H1 (cell line): ENCODE measurements around the gene BDKRB1. TPM values are rescaled to one million over a fixed set of nuclear protein-coding genes. Genes with fewer than 3 reads are reported as not detected.

Experiments used
- CTCF ChIA-PET: fragments of 300-600 bp; sonication (Branson Sonifier 250); formaldehyde crosslinking; loops from one replicate; lab custom pipeline; 2021; ENCODE audit not compliant: partially characterized antibody; lab: Charles Lee
- POLR2A ChIA-PET: fragments of 300-600 bp; sonication (Branson Sonifier 250); formaldehyde crosslinking; loops from one replicate; lab custom pipeline; 2021; ENCODE audit warnings: inconsistent platforms; ENCODE audit not compliant: partially characterized antibody; lab: Charles Lee
- DNase-seq, 2 experiments: peaks; one replicate each; pipeline versions ENCODE4 v3.0.0 to v3.0.0-alpha.2; 2010 to 2022; ENCODE audit warnings: low spot score in 2 of 2, low read depth in 1 of 2, mixed read lengths in 1 of 2
- FAIRE-seq: peaks from 2 replicates; lab custom pipeline; 2011; peaks lifted over from hg19 to GRCh38; lab: Jason Lieb, UNC
- H2AFZ ChIP-seq: 2 replicates; pipeline ENCODE4 v1.8.1; 2012; ENCODE audit warnings: low read length, inconsistent platforms
- H2AK5ac ChIP-seq: 2 replicates; pipeline ENCODE4 v1.6.1; 2013; ENCODE audit warnings: low read depth, low read length
- H2BK120ac ChIP-seq: replicated peaks from 2 replicates; pipeline ENCODE3; 2013; ENCODE audit warnings: low read depth, low read length, inconsistent platforms
- H2BK12ac ChIP-seq: 2 replicates; pipeline ENCODE4 v1.6.1; 2013; ENCODE audit warnings: low read depth, low read length
- H2BK15ac ChIP-seq: 2 replicates; pipeline ENCODE4 v1.6.1; 2013; ENCODE audit warnings: low read length
- H2BK20ac ChIP-seq: 2 replicates; pipeline ENCODE4 v1.6.1; 2013; ENCODE audit warnings: low read length
- H2BK5ac ChIP-seq: 2 replicates; pipeline ENCODE4 v1.6.1; 2013; ENCODE audit warnings: low read depth, low read length
- H3K14ac ChIP-seq: 2 replicates; pipeline ENCODE4 v1.6.1; 2013; ENCODE audit warnings: inconsistent platforms; ENCODE audit not compliant: insufficient read length
- H3K18ac ChIP-seq: 2 replicates; pipeline ENCODE4 v1.6.1; 2013; ENCODE audit warnings: low read length; ENCODE audit errors: extremely low read depth
- H3K23ac ChIP-seq: 2 replicates; pipeline ENCODE4 v1.6.1; 2013; ENCODE audit warnings: inconsistent platforms; ENCODE audit not compliant: insufficient read length
- H3K23me2 ChIP-seq: 2 replicates; pipeline ENCODE4 v1.6.1; 2013; ENCODE audit warnings: low read depth, low read length
- H3K27ac ChIP-seq: 2 replicates; pipeline ENCODE4 v1.6.1; 2011; ENCODE audit warnings: low read depth, low read length, inconsistent platforms
- H3K27me3 ChIP-seq, 4 experiments: replicated peaks in 1 of 4; 1 replicate in 1 of 4; 2 replicates in 3 of 4; pipeline versions ENCODE4 v1.6.1 to v1.8.1; 2011 to 2013; ENCODE audit warnings: low read length in 3 of 4, mild to moderate bottlenecking in 3 of 4, inconsistent platforms in 2 of 4, mixed read lengths in 2 of 4, moderate library complexity in 1 of 4; ENCODE audit not compliant: control insufficient read depth in 3 of 4, insufficient read depth in 3 of 4; ENCODE audit errors: extremely low read depth in 1 of 4
- H3K36me3 ChIP-seq, 4 experiments: 2 replicates each; pipeline versions ENCODE4 v1.6.1 to v1.8.1; 2011 to 2013; ENCODE audit warnings: mild to moderate bottlenecking in 4 of 4, low read length in 3 of 4, moderate library complexity in 2 of 4, control low read depth in 1 of 4, inconsistent platforms in 1 of 4; ENCODE audit not compliant: insufficient read depth in 4 of 4, control insufficient read depth in 2 of 4
- H3K4ac ChIP-seq: replicated peaks from 2 replicates; pipeline ENCODE3; 2013; ENCODE audit warnings: low read length, low read depth, mixed read lengths, inconsistent platforms; ENCODE audit not compliant: insufficient read length
- H3K4me1 ChIP-seq, 4 experiments: replicated peaks in 1 of 4; 1 replicate in 1 of 4; 2 replicates in 3 of 4; pipeline versions ENCODE4 v1.6.1 to v1.8.1; 2011 to 2013; ENCODE audit warnings: low read length in 3 of 4, inconsistent platforms in 2 of 4, mixed read lengths in 1 of 4; ENCODE audit not compliant: insufficient read depth in 4 of 4, control insufficient read depth in 3 of 4
- H3K4me2 ChIP-seq, 2 experiments: 2 replicates each; pipeline versions ENCODE4 v1.6.1 to v1.8.1; 2011 to 2013; ENCODE audit warnings: low read depth in 2 of 2, low read length in 2 of 2, control low read depth in 1 of 2, inconsistent platforms in 1 of 2, mild to moderate bottlenecking in 1 of 2; ENCODE audit not compliant: insufficient read depth in 1 of 2
- H3K4me3 ChIP-seq, 4 experiments: fragments of 200-600, 300-600 bp in 1 of 4; sonication (generic), shearing (Covaris generic), sonication (Bioruptor Twin) in 1 of 4; 2 replicates each; pipeline versions ENCODE4 v1.5.1 to v1.8.1; 2011 to 2016; ENCODE audit warnings: low read length in 4 of 4, low read depth in 3 of 4, control low read depth in 2 of 4, inconsistent platforms in 2 of 4, mild to moderate bottlenecking in 2 of 4, mixed read lengths in 1 of 4, moderate library complexity in 1 of 4; ENCODE audit not compliant: insufficient read depth in 2 of 4; ENCODE audit errors: extremely low read depth in 1 of 4
- H3K56ac ChIP-seq: replicated peaks from 2 replicates; pipeline ENCODE3; 2013; ENCODE audit warnings: low read depth, mild to moderate bottlenecking, mixed read lengths, low read length, inconsistent platforms; ENCODE audit not compliant: insufficient read length
- H3K79me1 ChIP-seq: 2 replicates; pipeline ENCODE4 v1.6.1; 2013; ENCODE audit warnings: low read depth, low read length, control low read depth
- H3K79me2 ChIP-seq, 2 experiments: 2 replicates each; pipeline versions ENCODE4 v1.6.1 to v1.8.1; 2012 to 2013; ENCODE audit warnings: low read length in 2 of 2, mild to moderate bottlenecking in 2 of 2, inconsistent platforms in 1 of 2; ENCODE audit not compliant: insufficient read depth in 2 of 2, control insufficient read depth in 1 of 2
- H3K9ac ChIP-seq, 4 experiments: replicated peaks in 1 of 4; 1 replicate in 1 of 4; 2 replicates in 3 of 4; pipeline versions ENCODE4 v1.6.1 to v1.8.1; 2011 to 2013; ENCODE audit warnings: low read depth in 3 of 4, low read length in 3 of 4, control low read depth in 2 of 4, mild to moderate bottlenecking in 2 of 4, moderate library complexity in 2 of 4, inconsistent platforms in 1 of 4; ENCODE audit errors: extremely low read depth in 1 of 4
- H3K9me3 ChIP-seq, 2 experiments: 2 replicates each; pipeline versions ENCODE4 v1.6.1 to v1.8.1; 2012 to 2013; ENCODE audit warnings: mild to moderate bottlenecking in 2 of 2, moderate library complexity in 2 of 2, control low read depth in 1 of 2, inconsistent platforms in 1 of 2, low read depth in 1 of 2, low read length in 1 of 2, mixed read lengths in 1 of 2; ENCODE audit not compliant: insufficient read depth in 2 of 2
- H4K20me1 ChIP-seq, 2 experiments: replicated peaks in 1 of 2; 2 replicates each; pipeline versions ENCODE3 to v1.8.1; 2011 to 2013; ENCODE audit warnings: inconsistent platforms in 2 of 2, low read length in 2 of 2, mild to moderate bottlenecking in 1 of 2; ENCODE audit not compliant: insufficient read depth in 2 of 2, control insufficient read depth in 1 of 2
- H4K5ac ChIP-seq: 2 replicates; pipeline ENCODE4 v1.6.1; 2013; ENCODE audit warnings: low read length, low read depth, mixed read lengths, inconsistent platforms; ENCODE audit not compliant: insufficient read length
- H4K8ac ChIP-seq: 2 replicates; pipeline ENCODE4 v1.8.0; 2013; ENCODE audit warnings: mild to moderate bottlenecking, moderate library complexity, low read length, inconsistent platforms; ENCODE audit not compliant: insufficient read depth; ENCODE audit errors: extremely low read depth
- H4K91ac ChIP-seq: replicated peaks from 2 replicates; pipeline ENCODE3; 2013; ENCODE audit warnings: low read length, mixed read lengths, inconsistent platforms; ENCODE audit not compliant: insufficient read length
- CBX5 ChIP-seq: fragments of 300-800, 300-1000 bp; sonication (generic); IDR thresholded peaks from 2 replicates; pipeline ENCODE4 v1.7.1; 2016; ENCODE audit warnings: antibody characterized with exemption, low read length, low read depth
- CREB1 ChIP-seq: IDR thresholded peaks from 2 replicates; pipeline ENCODE4 v1.6.1; 2012; ENCODE audit warnings: inconsistent platforms
- CTBP2 ChIP-seq: IDR thresholded peaks from 2 replicates; pipeline ENCODE4 v1.7.0; 2011; ENCODE audit warnings: borderline replicate concordance, mild to moderate bottlenecking, moderate library complexity, mixed read lengths, low read length; ENCODE audit not compliant: insufficient read depth, insufficient read length
- EZH2 ChIP-seq: fragments of 200-600 bp; sonication (generic); IDR thresholded peaks from 2 replicates; pipeline ENCODE4 v1.7.1; 2012; ENCODE audit warnings: low read depth, mild to moderate bottlenecking, moderate library complexity, low read length, inconsistent platforms; ENCODE audit not compliant: severe bottlenecking
- HDAC6 ChIP-seq: IDR thresholded peaks from one replicate; pipeline ENCODE4 v1.7.1; 2012; ENCODE audit warnings: low read depth, mild to moderate bottlenecking, inconsistent platforms, low read length, moderate library complexity
- JUND ChIP-seq: IDR thresholded peaks from 2 replicates; pipeline ENCODE4 v1.6.1; 2011; ENCODE audit warnings: mild to moderate bottlenecking, improper control_type of control experiment, low read length
- KDM1A ChIP-seq: fragments of 200-600, 300-600 bp; sonication (generic); IDR thresholded peaks from 2 replicates; pipeline ENCODE4 v1.7.1; 2016; ENCODE audit warnings: mild to moderate bottlenecking, low read length, borderline replicate concordance
- SAP30 ChIP-seq: fragments of 300-600 bp; sonication (generic); IDR thresholded peaks from 2 replicates; pipeline ENCODE4 v1.7.1; 2012; ENCODE audit warnings: low read length, moderate library complexity, mild to moderate bottlenecking, inconsistent platforms; ENCODE audit not compliant: insufficient read depth, insufficient replicate concordance
- SIN3A ChIP-seq, 2 experiments: IDR thresholded peaks in 1 of 2; conservative IDR thresholded peaks in 1 of 2; 2 replicates each; pipeline ENCODE4 v1.6.1; 2011 to 2012; ENCODE audit warnings: low read length in 2 of 2, improper control_type of control experiment in 1 of 2, low read depth in 1 of 2, mild to moderate bottlenecking in 1 of 2
- SUZ12 ChIP-seq: fragments of 200-600 bp; sonication (generic); IDR thresholded peaks from 2 replicates; pipeline ENCODE4 v1.6.1; 2012; ENCODE audit warnings: mild to moderate bottlenecking, inconsistent platforms, low read length, moderate library complexity, mixed read lengths
- WGBS, 2 experiments: shearing (Covaris generic) in 1 of 2; methylation state at CpG; one replicate each; pipeline versions ENCODE4 v1.1.6 to v1.1.7; 2013 to 2015; ENCODE audit warnings: low lambda C conversion rate in 2 of 2, mixed read lengths in 2 of 2, inconsistent platforms in 1 of 2, low coverage in 1 of 2, missing lambda C conversion rate in 1 of 2; ENCODE audit not compliant: insufficient replicate concordance in 2 of 2, insufficient coverage in 1 of 2, insufficient read length in 1 of 2; ENCODE audit errors: extremely low coverage in 1 of 2, missing lambda C conversion rate in 1 of 2; 5-methylcytosine and 5-hydroxymethylcytosine counted together
- polyA plus RNA-seq, 7 experiments: library from polyadenylated mRNA; depleted of rRNA in 3 of 7; stranded (reverse) in 5 of 7; unstranded in 2 of 7; fragments of >200 nt in 5 of 7; fragments of 200-250 nt in 2 of 7; gene quantifications; 1 replicate in 5 of 7; 2 replicates in 1 of 7; 4 replicates in 1 of 7; pipeline versions ENCODE4 v1.2.1 to v1.2.3, GENCODE V29; 2011 to 2013; ENCODE audit warnings: missing spikeins in 2 of 7, mixed read lengths in 2 of 7
- total RNA-seq: library from RNA; stranded (reverse); fragmentation: NEBNext Ultra II Directional; extraction: Animal tissue kit (Norgen Biotek cat#: 25700); gene quantifications from 2 replicates; pipeline ENCODE4 v1.2.1, GENCODE V29; 2021

Gene BDKRB1
- total and polyA plus RNA-seq, 2 of the 8 experiments (the other 6 are each of a cell fraction or from before 2014, with no cell fraction given) = 0.27 TPM; not detected in 1

DNA sequence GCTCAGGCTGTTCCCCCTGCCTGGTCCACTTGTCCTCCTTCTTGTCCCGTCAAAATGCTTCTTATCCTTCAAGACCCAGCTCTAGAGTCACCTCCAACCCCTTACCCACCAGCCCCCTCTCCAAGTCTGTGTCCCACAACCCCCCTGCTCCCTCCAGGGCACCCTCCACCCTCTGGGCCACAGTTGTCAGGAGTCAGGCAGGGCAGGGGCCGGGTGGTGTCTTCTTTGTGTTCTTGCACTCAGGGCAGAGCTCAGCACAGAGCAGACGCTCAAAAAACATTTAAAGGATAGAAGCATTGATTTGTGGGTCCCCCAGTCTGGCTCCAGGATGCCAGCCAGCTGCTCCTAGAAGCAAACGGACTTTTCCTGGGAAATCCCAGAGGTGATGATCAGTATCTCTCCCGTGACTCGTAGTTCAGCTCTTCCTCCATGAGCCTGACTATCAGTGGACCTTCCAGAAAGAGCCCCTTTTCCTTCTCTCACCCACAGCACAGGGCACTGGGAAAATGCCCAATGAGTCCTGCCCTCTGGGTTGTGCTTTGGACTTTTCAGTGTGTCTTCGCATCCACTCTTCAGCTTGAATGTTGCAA is 17.2 kb upstream of the BDKRB1 start:
- WGBS, 2 experiments = 78% methylated on average over 7 of the region's 7 CpGs; no CpG with 5 or more reads in 1 of the 2 experiments
- Histone ChIP-seq H4K20me1 (no peaks in the 10 kb centered on the region), H2BK5ac (no peak overlapping the region), H3K23ac (no peak overlapping the region), H3K4me2 (no peak overlapping the region), H3K4me1 (peaks cover 0 to 5% (median 0%) of the 10 kb centered on the region in 4 experiments; a peak in 1 of 7 replicates), H3K56ac (no peak overlapping the region), H2BK20ac (no peak overlapping the region), H3K23me2 (0 out of 2 replicates have a peak, but pooled peaks cover 2% of the 10 kb centered on the region), H4K91ac (peak overlapping the region; percentile 36), H3K9me3 (peaks cover 3 to 15% of the 10 kb centered on the region in 2 experiments; a peak in 3 of 4 replicates), H2BK15ac (no peak overlapping the region), H3K18ac (no peak overlapping the region), H3K9ac (no peak overlapping the region), H2BK12ac (no peak overlapping the region), H3K79me2 (no peaks in the 10 kb centered on the region), H3K36me3 (no peaks in the 10 kb centered on the region), H3K4me3 (no peak overlapping the region), H4K5ac (no peak overlapping the region), H3K27ac (no peak overlapping the region), H2BK120ac (no peak overlapping the region), H2AFZ (no peak overlapping the region), H4K8ac (no peak overlapping the region), H3K79me1 (no peaks in the 10 kb centered on the region), H3K4ac (no peak overlapping the region), H3K14ac (no peak overlapping the region), H3K27me3 (no peaks in the 10 kb centered on the region), H2AK5ac (no peak overlapping the region)
- ChIA-PET POLR2A (no interaction called here), CTCF (interaction anchor here (1.3 kb wide), 1 partner anchor 140 kb away, joined by 3 read pairs; no protein-coding TSS in a partner anchor)
- no peak for FAIRE-seq
- no peak for DNase-seq
- TF ChIP-seq CBX5 (no peak), SAP30 (no peak), SIN3A (conservative IDR thresholded peaks at IDR 0.05 in 1 of 2, IDR thresholded peaks at IDR 0.05 in 1 of 2; ENCODE audit: low read depth in 1 of 2, low read length in 2 of 2) (no peak), CTBP2 (no peak), SUZ12 (no peak), JUND (no peak), CREB1 (no peak), EZH2 (no peak), KDM1A (no peak), HDAC6 (no peak)
